ENCODE measurements around the gene LRRC27.

- no peak for TF ChIP-seq POLR2A (IDR thresholded peaks at IDR 0.05; ENCODE audit: low read length)
- no peak for TF ChIP-seq GATA1 (IDR thresholded peaks at IDR 0.05; ENCODE audit: low read depth, low read length)
These were observed 87.8 kb downstream of the LRRC27 start for GRCh38 chr10:132419538-132420468.

Data from erythroblast (primary cell).